Measurements from ENCODE around the gene TMEM80.

TMEM80 gene

DNA sequence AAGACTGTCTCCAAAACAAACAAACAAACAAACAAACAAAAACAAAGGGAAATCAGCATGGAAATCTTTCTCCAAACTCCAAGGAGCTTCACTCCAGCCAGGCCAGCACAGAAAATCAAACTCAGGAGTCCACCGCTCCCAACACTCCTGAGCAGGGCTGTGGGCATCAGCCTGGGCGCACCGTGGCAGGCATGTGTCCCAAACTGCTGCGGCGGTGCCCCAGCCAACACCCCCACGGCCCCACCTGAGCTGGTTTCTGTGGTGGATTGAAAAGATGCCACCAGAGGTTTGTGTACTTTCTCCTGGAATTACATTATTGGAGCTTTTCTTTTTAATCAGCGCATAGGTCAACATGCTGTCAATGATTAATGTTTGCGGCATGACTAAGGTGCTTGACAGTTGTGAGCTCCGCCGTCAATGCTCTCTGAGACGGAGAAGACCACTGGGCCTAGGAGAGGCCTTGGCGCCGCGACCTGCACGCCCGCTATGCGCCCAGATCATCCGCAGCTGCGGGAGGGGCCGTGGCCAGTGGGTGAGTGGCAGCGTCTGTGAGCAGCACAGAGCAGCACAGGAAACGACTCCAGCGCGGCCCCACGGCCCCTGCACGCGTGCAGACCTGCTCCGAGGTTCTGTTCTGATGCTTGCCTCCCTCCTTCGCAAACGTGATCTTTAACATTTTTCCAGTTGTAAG lies 40.4 kb upstream of the TMEM80 start:
- POLR2A ChIA-PET = no interaction called here
- peaks cover 13 to 90% of the 10 kb centered on the region in 2 experiments; a peak in 2 of 3 replicates for H3K36me3 ChIP-seq (ENCODE audit: control insufficient read depth in 2 of 2, insufficient read depth in 1 of 2, low read length in 2 of 2)
- TF ChIP-seq ZNF843 (tag by site-specific recombination; IDR thresholded peaks at IDR 0.05) = no peak
- no peak for TF ChIP-seq ZNF768 (tag by site-specific recombination; IDR thresholded peaks at IDR 0.05)
- no peak for TF ChIP-seq ZNF311 (tag by site-specific recombination; IDR thresholded peaks at IDR 0.05; ENCODE audit: borderline replicate concordance)
- no peak for TF ChIP-seq ZNF585B (tag by site-specific recombination; IDR thresholded peaks at IDR 0.05)
- no peak for TF ChIP-seq MYNN (tag by site-specific recombination; IDR thresholded peaks at IDR 0.05; ENCODE audit: borderline replicate concordance)
- no peak for TF ChIP-seq ZNF202 (tag by site-specific recombination; IDR thresholded peaks at IDR 0.05; ENCODE audit: borderline replicate concordance)
- no peak for TF ChIP-seq ZNF626 (tag by site-specific recombination; IDR thresholded peaks at IDR 0.05)
- no peak for TF ChIP-seq ZNF16 (tag by site-specific recombination; IDR thresholded peaks at IDR 0.05; ENCODE audit: low read depth)
- H3K27ac ChIP-seq (ENCODE audit: extremely low read depth, low read depth, low read length) = no peak overlapping the region
- CTCF ChIA-PET = interaction anchor here (0.6 to 1.2 kb wide), 3 partner anchors 36 to 108 kb away, joined by 3 to 5 read pairs (median 4); no protein-coding TSS in a partner anchor
- H3K9me3 ChIP-seq (ENCODE audit: control insufficient read depth, insufficient read depth, low read depth, low read length) = no peaks in the 10 kb centered on the region
- no peak overlapping the region for H3K4me3 ChIP-seq (ENCODE audit: low read depth, low read length)
- H3K4me1 ChIP-seq (ENCODE audit: control insufficient read depth, insufficient read depth, low read length) = no peaks in the 10 kb centered on the region

DNA sequence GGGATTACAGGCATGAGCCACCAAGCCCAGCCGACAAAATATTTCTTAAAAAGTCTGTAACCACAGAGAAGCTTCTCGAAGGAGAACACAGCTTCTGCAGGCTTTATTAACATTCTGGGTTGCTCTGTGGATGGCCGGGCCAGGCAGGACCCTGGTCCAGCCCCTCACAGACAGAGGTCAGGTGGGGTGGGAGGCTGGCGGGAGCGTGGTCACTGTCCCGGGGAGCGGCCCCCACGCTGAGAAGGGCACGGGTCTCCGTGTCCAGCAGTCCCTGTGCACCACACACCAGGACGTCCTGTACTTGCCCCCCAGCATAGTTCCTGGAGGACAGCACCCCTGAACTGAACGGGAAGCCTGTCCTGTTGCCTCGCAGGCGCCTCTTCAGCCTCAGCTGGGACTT lies 39.2 kb upstream of the TMEM80 start:
- ChIA-PET POLR2A (no interaction called here), CTCF (no interaction called here)
- Histone ChIP-seq H3K27ac (ENCODE audit: extremely low read depth, low read depth, low read length) (no peak overlapping the region), H3K36me3 (ENCODE audit: control insufficient read depth in 2 of 2, insufficient read depth in 1 of 2, low read length in 2 of 2) (peaks cover 8 to 92% of the 10 kb centered on the region in 2 experiments; a peak in 2 of 3 replicates), H3K4me3 (ENCODE audit: low read depth, low read length) (no peak overlapping the region), H3K4me1 (ENCODE audit: control insufficient read depth, insufficient read depth, low read length) (no peaks in the 10 kb centered on the region), H3K9me3 (ENCODE audit: control insufficient read depth, insufficient read depth, low read depth, low read length) (no peaks in the 10 kb centered on the region)
- TF ChIP-seq, protein P1, sequence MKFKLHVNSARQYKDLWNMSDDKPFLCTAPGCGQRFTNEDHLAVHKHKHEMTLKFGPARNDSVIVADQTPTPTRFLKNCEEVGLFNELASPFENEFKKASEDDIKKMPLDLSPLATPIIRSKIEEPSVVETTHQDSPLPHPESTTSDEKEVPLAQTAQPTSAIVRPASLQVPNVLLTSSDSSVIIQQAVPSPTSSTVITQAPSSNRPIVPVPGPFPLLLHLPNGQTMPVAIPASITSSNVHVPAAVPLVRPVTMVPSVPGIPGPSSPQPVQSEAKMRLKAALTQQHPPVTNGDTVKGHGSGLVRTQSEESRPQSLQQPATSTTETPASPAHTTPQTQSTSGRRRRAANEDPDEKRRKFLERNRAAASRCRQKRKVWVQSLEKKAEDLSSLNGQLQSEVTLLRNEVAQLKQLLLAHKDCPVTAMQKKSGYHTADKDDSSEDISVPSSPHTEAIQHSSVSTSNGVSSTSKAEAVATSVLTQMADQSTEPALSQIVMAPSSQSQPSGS (tag by site-specific recombination; IDR thresholded peaks at IDR 0.05; ENCODE audit: low read depth) = no peak
- TF ChIP-seq ZNF214 (tag by site-specific recombination; IDR thresholded peaks at IDR 0.05; ENCODE audit: borderline replicate concordance) (no peak), FEZF1 (tag by site-specific recombination; IDR thresholded peaks at IDR 0.05) (no peak), ZFP37 (tag by site-specific recombination; IDR thresholded peaks at IDR 0.05) (no peak), ZNF169 (tag by site-specific recombination; IDR thresholded peaks at IDR 0.05) (no peak), ZNF792 (tag by site-specific recombination; IDR thresholded peaks at IDR 0.05) (no peak), ZNF433 (tag by site-specific recombination; IDR thresholded peaks at IDR 0.05; ENCODE audit: low read depth) (no peak), ZNF654 (tag by site-specific recombination; IDR thresholded peaks at IDR 0.05; ENCODE audit: low read depth) (no peak), ZNF2 (tag by site-specific recombination; IDR thresholded peaks at IDR 0.05) (no peak), ZNF530 (tag by site-specific recombination; IDR thresholded peaks at IDR 0.05; ENCODE audit: low read depth) (no peak), ZNF621 (tag by site-specific recombination; IDR thresholded peaks at IDR 0.05) (no peak), ZNF501 (tag by site-specific recombination; IDR thresholded peaks at IDR 0.05) (no peak), OVOL3 (tag by site-specific recombination; IDR thresholded peaks at IDR 0.05) (no peak), YY1 (tag by site-specific recombination; IDR thresholded peaks at IDR 0.05) (no peak), ZNF544 (tag by site-specific recombination; IDR thresholded peaks at IDR 0.05) (no peak), ZNF138 (tag by site-specific recombination; IDR thresholded peaks at IDR 0.05; ENCODE audit: borderline replicate concordance) (no peak), ZNF473 (tag by site-specific recombination; IDR thresholded peaks at IDR 0.05) (no peak)
- TF ChIP-seq, protein P2, sequence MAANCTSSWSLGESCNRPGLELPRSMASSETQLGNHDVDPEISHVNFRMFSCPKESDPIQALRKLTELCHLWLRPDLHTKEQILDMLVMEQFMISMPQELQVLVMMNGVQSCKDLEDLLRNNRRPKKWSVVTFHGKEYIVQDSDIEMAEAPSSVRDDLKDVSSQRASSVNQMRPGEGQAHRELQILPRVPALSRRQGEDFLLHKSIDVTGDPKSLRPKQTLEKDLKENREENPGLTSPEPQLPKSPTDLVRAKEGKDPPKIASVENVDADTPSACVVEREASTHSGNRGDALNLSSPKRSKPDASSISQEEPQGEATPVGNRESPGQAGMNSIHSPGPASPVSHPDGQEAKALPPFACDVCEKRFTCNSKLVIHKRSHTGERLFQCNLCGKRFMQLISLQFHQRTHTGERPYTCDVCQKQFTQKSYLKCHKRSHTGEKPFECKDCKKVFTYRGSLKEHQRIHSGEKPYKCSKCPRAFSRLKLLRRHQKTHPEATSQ (tag by site-specific recombination; IDR thresholded peaks at IDR 0.05) = no peak
- TF ChIP-seq, protein P3, sequence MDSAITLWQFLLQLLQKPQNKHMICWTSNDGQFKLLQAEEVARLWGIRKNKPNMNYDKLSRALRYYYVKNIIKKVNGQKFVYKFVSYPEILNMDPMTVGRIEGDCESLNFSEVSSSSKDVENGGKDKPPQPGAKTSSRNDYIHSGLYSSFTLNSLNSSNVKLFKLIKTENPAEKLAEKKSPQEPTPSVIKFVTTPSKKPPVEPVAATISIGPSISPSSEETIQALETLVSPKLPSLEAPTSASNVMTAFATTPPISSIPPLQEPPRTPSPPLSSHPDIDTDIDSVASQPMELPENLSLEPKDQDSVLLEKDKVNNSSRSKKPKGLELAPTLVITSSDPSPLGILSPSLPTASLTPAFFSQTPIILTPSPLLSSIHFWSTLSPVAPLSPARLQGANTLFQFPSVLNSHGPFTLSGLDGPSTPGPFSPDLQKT (IDR thresholded peaks at IDR 0.05; ENCODE audit: borderline replicate concordance, low read depth, low read length) = no peak
- TF ChIP-seq, protein P4, sequence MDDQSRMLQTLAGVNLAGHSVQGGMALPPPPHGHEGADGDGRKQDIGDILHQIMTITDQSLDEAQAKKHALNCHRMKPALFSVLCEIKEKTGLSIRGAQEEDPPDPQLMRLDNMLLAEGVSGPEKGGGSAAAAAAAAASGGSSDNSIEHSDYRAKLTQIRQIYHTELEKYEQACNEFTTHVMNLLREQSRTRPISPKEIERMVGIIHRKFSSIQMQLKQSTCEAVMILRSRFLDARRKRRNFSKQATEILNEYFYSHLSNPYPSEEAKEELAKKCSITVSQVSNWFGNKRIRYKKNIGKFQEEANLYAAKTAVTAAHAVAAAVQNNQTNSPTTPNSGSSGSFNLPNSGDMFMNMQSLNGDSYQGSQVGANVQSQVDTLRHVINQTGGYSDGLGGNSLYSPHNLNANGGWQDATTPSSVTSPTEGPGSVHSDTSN (CRISPR knock-in tag; IDR thresholded peaks at IDR 0.05) = no peak
